Caco-2 (cell line): ENCODE data around the gene SRSF7. TPM values are rescaled to one million over a fixed set of nuclear protein-coding genes. Genes with fewer than 3 reads are reported as not detected.
A peak's percentile ranks its signal among the peaks of the same experiment; 100 is the strongest.

ENCODE experiments used
- BruUV-seq: library from RNA; stranded (reverse); fragments of 400-500 nt; replicated peaks from 2 replicates; lab custom pipeline; 2021; lab: Mats Ljungman, UMichigan
- CTCF ChIA-PET: fragments of 300-600 bp; sonication (Branson Sonifier 250); formaldehyde crosslinking; loops from one replicate; lab custom pipeline; 2022; ENCODE audit warnings: antibody characterized with exemption; lab: Charles Lee
- POLR2A ChIA-PET: fragments of 300-600 bp; sonication (Branson Sonifier 250); formaldehyde crosslinking; loops from one replicate; lab custom pipeline; 2022; ENCODE audit warnings: antibody characterized with exemption; lab: Charles Lee
- DNase-seq, 2 experiments: peaks; one replicate each; pipeline versions ENCODE4 v3.0.0 to v3.0.0-alpha.2; 2020 to 2022
- H3K27me3 ChIP-seq: replicated peaks from 2 replicates; pipeline ENCODE4 v1.6.0; 2011; ENCODE audit warnings: low read length; ENCODE audit not compliant: control insufficient read depth, insufficient read depth
- H3K36me3 ChIP-seq: 2 replicates; pipeline ENCODE4 v1.5.1; 2011; ENCODE audit warnings: low read length; ENCODE audit not compliant: control insufficient read depth, insufficient read depth
- H3K4me1 ChIP-seq: fragments of 250-450 bp; sonication (Bioruptor Pico); 2 replicates; pipeline ENCODE4 v1.5.1; 2020; ENCODE audit warnings: mild to moderate bottlenecking
- H3K4me3 ChIP-seq: 2 replicates; pipeline ENCODE4 v1.5.1; 2011; ENCODE audit warnings: low read depth, mild to moderate bottlenecking, control low read depth, low read length
- H3K9me3 ChIP-seq: fragments of 250-450 bp; sonication (Bioruptor Pico); 2 replicates; pipeline ENCODE4 v1.5.1; 2020; ENCODE audit warnings: mild to moderate bottlenecking, moderate library complexity
- H3K27ac Mint-ChIP-seq: one replicate; pipeline ENCODE4 v1.8.0; 2022; ENCODE audit warnings: mixed read lengths; ENCODE audit not compliant: unreplicated experiment
- H3K27me3 Mint-ChIP-seq: one replicate; pipeline ENCODE4 v1.8.0; 2022; ENCODE audit warnings: mixed read lengths; ENCODE audit not compliant: insufficient read depth, unreplicated experiment
- H3K36me3 Mint-ChIP-seq: one replicate; pipeline ENCODE4 v1.8.0; 2022; ENCODE audit warnings: mild to moderate bottlenecking, mixed read lengths; ENCODE audit not compliant: insufficient read depth, unreplicated experiment
- H3K4me1 Mint-ChIP-seq: one replicate; pipeline ENCODE4 v1.8.0; 2022; ENCODE audit warnings: low read depth, mixed read lengths; ENCODE audit not compliant: unreplicated experiment
- H3K4me3 Mint-ChIP-seq: one replicate; pipeline ENCODE4 v1.8.0; 2022; ENCODE audit warnings: mild to moderate bottlenecking, moderate library complexity, mixed read lengths; ENCODE audit not compliant: unreplicated experiment
- H3K9me3 Mint-ChIP-seq: one replicate; pipeline ENCODE4 v1.8.0; 2022; ENCODE audit warnings: mixed read lengths; ENCODE audit not compliant: unreplicated experiment
- intact Hi-C: fragments of 100-400 bp; cut with micrococcal nuclease; formaldehyde crosslinking; loops from one replicate; pipeline ENCODE4 v1.10.0; 2022; ENCODE audit not compliant: unreplicated experiment
- total RNA-seq: library from RNA; stranded (reverse); gene quantifications from 2 replicates; pipeline ENCODE4 v1.2.3, GENCODE V29; 2022
- TF ChIP-seq, protein P1 (sequence below), 2 experiments: fragments of 200-600 bp in 1 of 2; IDR thresholded peaks; 1 replicate in 1 of 2; 2 replicates in 1 of 2; pipeline versions ENCODE4 v1.5.1 to v1.8.0; 2011 to 2022; ENCODE audit warnings: antibody characterized with exemption in 1 of 2, control low read depth in 1 of 2, inconsistent platforms in 1 of 2, low read depth in 1 of 2, low read length in 1 of 2, mild to moderate bottlenecking in 1 of 2, moderate library complexity in 1 of 2; ENCODE audit not compliant: insufficient read depth in 1 of 2, severe bottlenecking in 1 of 2, unreplicated experiment in 1 of 2

The SRSF7 gene
- total RNA-seq, 1 experiment from 2014 or later, result 233 TPM

DNA sequence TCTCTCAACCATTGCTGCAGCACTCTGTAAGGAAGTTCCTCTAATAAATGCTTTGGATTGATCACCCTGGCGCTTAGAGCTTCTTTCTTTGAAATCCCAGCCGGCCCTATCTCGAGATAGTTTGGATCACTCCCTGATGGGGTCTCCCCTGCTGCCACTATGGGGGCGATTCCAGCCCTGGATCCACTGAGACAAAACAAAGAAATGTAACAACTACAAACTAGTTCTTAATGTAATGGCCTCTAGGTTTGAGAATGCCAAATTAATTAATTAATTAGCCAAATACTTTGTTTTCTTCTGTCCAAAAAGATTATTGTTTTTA, 15.2 kb downstream of the SRSF7 start:
- ChIA-PET CTCF (no interaction called here), POLR2A (interaction anchor here (0.6 to 1.3 kb wide), 2 partner anchors 15 kb away, joined by 3 to 13 read pairs; partner anchors contain the start of gene SRSF7)
- Histone ChIP-seq H3K36me3 (no peaks in the 10 kb centered on the region), H3K9me3 (no peaks in the 10 kb centered on the region), H3K4me1 (no peaks in the 10 kb centered on the region; the same call in 1 of the 2 replicates), H3K4me3 (no peak overlapping the region), H3K27me3 (no peaks in the 10 kb centered on the region)
- Mint-ChIP-seq H3K9me3 (peaks cover 16% of the 10 kb centered on the region), H3K4me3 (no peak overlapping the region), H3K27ac (peak overlapping the region; percentile 35), H3K27me3 (no peaks in the 10 kb centered on the region), H3K4me1 (no peaks in the 10 kb centered on the region), H3K36me3 (peaks cover 79% of the 10 kb centered on the region)
- intact Hi-C loops, result no loop called here
- no TSS peak for BruUV-seq
- DNase-seq, result no peak
- TF ChIP-seq, protein P1, sequence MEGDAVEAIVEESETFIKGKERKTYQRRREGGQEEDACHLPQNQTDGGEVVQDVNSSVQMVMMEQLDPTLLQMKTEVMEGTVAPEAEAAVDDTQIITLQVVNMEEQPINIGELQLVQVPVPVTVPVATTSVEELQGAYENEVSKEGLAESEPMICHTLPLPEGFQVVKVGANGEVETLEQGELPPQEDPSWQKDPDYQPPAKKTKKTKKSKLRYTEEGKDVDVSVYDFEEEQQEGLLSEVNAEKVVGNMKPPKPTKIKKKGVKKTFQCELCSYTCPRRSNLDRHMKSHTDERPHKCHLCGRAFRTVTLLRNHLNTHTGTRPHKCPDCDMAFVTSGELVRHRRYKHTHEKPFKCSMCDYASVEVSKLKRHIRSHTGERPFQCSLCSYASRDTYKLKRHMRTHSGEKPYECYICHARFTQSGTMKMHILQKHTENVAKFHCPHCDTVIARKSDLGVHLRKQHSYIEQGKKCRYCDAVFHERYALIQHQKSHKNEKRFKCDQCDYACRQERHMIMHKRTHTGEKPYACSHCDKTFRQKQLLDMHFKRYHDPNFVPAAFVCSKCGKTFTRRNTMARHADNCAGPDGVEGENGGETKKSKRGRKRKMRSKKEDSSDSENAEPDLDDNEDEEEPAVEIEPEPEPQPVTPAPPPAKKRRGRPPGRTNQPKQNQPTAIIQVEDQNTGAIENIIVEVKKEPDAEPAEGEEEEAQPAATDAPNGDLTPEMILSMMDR (IDR thresholded peaks at IDR 0.05; ENCODE audit: insufficient read depth in 1 of 2, low read depth in 1 of 2, low read length in 1 of 2, severe bottlenecking in 1 of 2, unreplicated experiment in 1 of 2), result no peak

DNA sequence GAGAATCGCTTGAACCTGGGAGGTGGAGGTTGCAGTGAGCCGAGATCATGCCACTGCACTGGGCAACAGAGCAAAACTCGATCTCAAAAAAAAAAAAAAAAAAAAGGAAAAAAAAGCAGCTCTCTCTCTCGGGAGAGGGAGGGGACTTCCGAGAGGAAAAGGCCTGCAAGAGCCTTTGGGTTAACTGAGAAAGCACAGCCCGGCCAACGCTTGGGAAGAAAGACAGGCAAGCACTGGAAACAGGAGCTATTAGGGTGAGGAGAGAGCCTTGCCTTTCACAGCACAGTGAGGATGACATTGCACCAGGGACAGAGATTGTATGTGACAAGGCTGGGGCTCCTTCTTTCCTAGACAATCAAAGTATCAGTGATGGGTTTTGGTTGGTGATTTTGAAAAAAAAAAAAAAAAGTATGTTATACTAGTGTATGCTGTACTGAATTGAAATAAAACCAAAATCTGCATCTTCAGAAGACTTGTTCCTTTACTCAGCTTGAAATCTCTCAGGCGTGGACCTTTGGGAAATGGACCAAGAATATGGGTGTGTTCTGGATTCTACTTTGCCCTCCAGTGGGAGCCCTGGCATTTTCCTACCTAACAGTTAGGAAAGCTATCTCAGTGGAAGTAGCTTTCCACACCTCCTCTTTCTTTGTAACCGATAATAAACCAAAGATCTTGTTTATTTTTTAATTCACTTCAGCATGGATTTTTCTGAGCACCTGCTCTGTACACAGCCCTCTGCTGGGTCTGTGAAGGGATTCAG, 16.7 kb downstream of the SRSF7 start:
- Mint-ChIP-seq H3K36me3 (peaks cover 64% of the 10 kb centered on the region), H3K27me3 (no peaks in the 10 kb centered on the region), H3K4me1 (no peaks in the 10 kb centered on the region), H3K27ac (no peak overlapping the region), H3K9me3 (peaks cover 8% of the 10 kb centered on the region), H3K4me3 (no peak overlapping the region)
- H3K9me3 ChIP-seq, result no peaks in the 10 kb centered on the region
- ChIA-PET POLR2A (interaction anchor here (0.6 kb wide), 3 partner anchors 16 to 470 kb away, joined by 3 to 6 read pairs (median 6); no protein-coding TSS in a partner anchor), CTCF (interaction anchor here (0.6 to 1.5 kb wide), 4 partner anchors 32 to 390 kb away, joined by 3 to 7 read pairs (median 4); no protein-coding TSS in a partner anchor)
- DNase-seq, result no peak
- no peak overlapping the region for H3K4me3 ChIP-seq
- no peaks in the 10 kb centered on the region for H3K4me1 ChIP-seq
- H3K27me3 ChIP-seq, result no peaks in the 10 kb centered on the region
- TF ChIP-seq, protein P1 (IDR thresholded peaks at IDR 0.05; ENCODE audit: insufficient read depth in 1 of 2, low read depth in 1 of 2, low read length in 1 of 2, severe bottlenecking in 1 of 2, unreplicated experiment in 1 of 2), result no peak
- BruUV-seq, result TSS peak; percentile 94
- H3K36me3 ChIP-seq, result 0 out of 2 replicates have a peak, but pooled peaks cover 2% of the 10 kb centered on the region
- intact Hi-C loops, result no loop called here

DNA sequence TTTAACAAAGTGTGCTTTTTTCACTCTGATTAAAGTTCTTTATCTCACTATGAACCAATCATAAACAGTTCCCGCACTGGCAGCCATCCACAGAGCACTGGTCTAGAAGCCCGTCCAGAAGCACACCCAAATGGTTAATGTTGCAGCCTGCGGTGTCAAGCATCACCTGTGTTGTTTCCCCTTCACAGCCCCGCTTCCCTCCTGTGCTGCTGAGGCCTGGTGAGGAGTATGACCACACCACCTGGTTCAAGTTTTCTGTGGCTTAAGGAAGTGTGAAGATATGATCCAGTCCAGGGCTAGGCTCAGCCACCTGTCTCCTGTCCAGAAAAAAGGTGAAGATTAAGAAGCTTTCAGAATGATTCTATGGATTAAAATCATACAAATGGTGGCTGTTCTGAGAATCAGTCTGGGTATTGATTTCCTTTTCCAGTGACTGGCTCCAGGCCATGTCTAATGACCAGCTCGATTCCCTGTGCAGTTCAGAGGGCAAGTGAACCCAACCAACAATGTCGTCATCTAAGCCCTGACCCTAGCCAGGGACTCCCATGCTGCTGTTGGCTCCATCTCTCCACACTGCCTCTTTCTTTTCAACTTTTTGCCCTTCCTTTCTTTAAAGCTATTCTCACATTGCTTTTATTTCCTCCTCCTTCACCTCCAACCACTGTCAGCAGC, 17.7 kb downstream of the SRSF7 start:
- H3K4me3 ChIP-seq, result no peak overlapping the region
- Mint-ChIP-seq H3K9me3 (no peaks in the 10 kb centered on the region), H3K4me3 (no peak overlapping the region), H3K27me3 (no peaks in the 10 kb centered on the region), H3K36me3 (peaks cover 54% of the 10 kb centered on the region), H3K4me1 (no peaks in the 10 kb centered on the region), H3K27ac (no peak overlapping the region)
- H3K9me3 ChIP-seq, result no peaks in the 10 kb centered on the region
- intact Hi-C loops, result no loop called here
- 0 out of 2 replicates have a peak, but pooled peaks cover 2% of the 10 kb centered on the region for H3K36me3 ChIP-seq
- DNase-seq, result no peak
- POLR2A ChIA-PET, result interaction anchor here (0.6 kb wide), 1 partner anchor 17 kb away, joined by 6 read pairs; no protein-coding TSS in a partner anchor
- BruUV-seq, result no TSS peak
- no peaks in the 10 kb centered on the region for H3K4me1 ChIP-seq
- TF ChIP-seq, protein P1 (IDR thresholded peaks at IDR 0.05; ENCODE audit: insufficient read depth in 1 of 2, low read depth in 1 of 2, low read length in 1 of 2, severe bottlenecking in 1 of 2, unreplicated experiment in 1 of 2), result no peak
- H3K27me3 ChIP-seq, result no peaks in the 10 kb centered on the region
- CTCF ChIA-PET, result interaction anchor here (0.6 to 1.5 kb wide), 2 partner anchors 33 to 152 kb away, joined by 4 to 7 read pairs; no protein-coding TSS in a partner anchor
